ENCODE data around the gene RABGAP1L. TPM values are rescaled to one million over a fixed set of nuclear protein-coding genes. Genes with fewer than 3 reads are reported as not detected.

RABGAP1L gene
- total RNA-seq, 1 donor from 2014 or later: 30.2 TPM

GRCh38 chr1:174825127-174825526 is 665.8 kb downstream of the RABGAP1L start:
- Mint-ChIP-seq H3K36me3 (ENCODE audit: low read depth, unreplicated experiment) (no peaks in the 10 kb centered on the region), H3K4me3 (ENCODE audit: unreplicated experiment) (no peak overlapping the region), H3K9me3 (ENCODE audit: unreplicated experiment) (no peaks in the 10 kb centered on the region), H3K27ac (ENCODE audit: unreplicated experiment) (no peak overlapping the region), H3K27me3 (ENCODE audit: unreplicated experiment) (no peaks in the 10 kb centered on the region), H3K4me1 (ENCODE audit: unreplicated experiment) (no peaks in the 10 kb centered on the region)
- DNase-seq (ENCODE audit: low spot score): no peak
- TF ChIP-seq CTCF (IDR thresholded peaks at IDR 0.05; ENCODE audit: unreplicated experiment): no peak

GRCh38 chr1:174825806-174826205 is 666.5 kb downstream of the RABGAP1L start:
- Mint-ChIP-seq H3K27ac (ENCODE audit: unreplicated experiment) (no peak overlapping the region), H3K27me3 (ENCODE audit: unreplicated experiment) (no peaks in the 10 kb centered on the region), H3K9me3 (ENCODE audit: unreplicated experiment) (no peaks in the 10 kb centered on the region), H3K4me1 (ENCODE audit: unreplicated experiment) (no peaks in the 10 kb centered on the region), H3K4me3 (ENCODE audit: unreplicated experiment) (no peak overlapping the region), H3K36me3 (ENCODE audit: low read depth, unreplicated experiment) (no peaks in the 10 kb centered on the region)
- no peak for TF ChIP-seq CTCF (IDR thresholded peaks at IDR 0.05; ENCODE audit: unreplicated experiment)
- no peak for DNase-seq (ENCODE audit: low spot score)

- Mint-ChIP-seq H3K4me1 (ENCODE audit: unreplicated experiment) (no peaks in the 10 kb centered on the region), H3K9me3 (ENCODE audit: unreplicated experiment) (no peaks in the 10 kb centered on the region), H3K27ac (ENCODE audit: unreplicated experiment) (no peak overlapping the region), H3K27me3 (ENCODE audit: unreplicated experiment) (no peaks in the 10 kb centered on the region), H3K4me3 (ENCODE audit: unreplicated experiment) (no peak overlapping the region), H3K36me3 (ENCODE audit: low read depth, unreplicated experiment) (no peaks in the 10 kb centered on the region)
- TF ChIP-seq CTCF (IDR thresholded peaks at IDR 0.05; ENCODE audit: unreplicated experiment): no peak
- no peak for DNase-seq (ENCODE audit: low spot score)
Measured at GRCh38 chr1:174828264-174828663, 668.9 kb downstream of the RABGAP1L start.

GRCh38 chr1:174829990-174830389 is 670.7 kb downstream of the RABGAP1L start:
- TF ChIP-seq CTCF (IDR thresholded peaks at IDR 0.05; ENCODE audit: unreplicated experiment): no peak
- Mint-ChIP-seq H3K27ac (ENCODE audit: unreplicated experiment) (no peak overlapping the region), H3K9me3 (ENCODE audit: unreplicated experiment) (no peaks in the 10 kb centered on the region), H3K4me1 (ENCODE audit: unreplicated experiment) (no peaks in the 10 kb centered on the region), H3K27me3 (ENCODE audit: unreplicated experiment) (no peaks in the 10 kb centered on the region), H3K36me3 (ENCODE audit: low read depth, unreplicated experiment) (no peaks in the 10 kb centered on the region), H3K4me3 (ENCODE audit: unreplicated experiment) (no peak overlapping the region)
- no peak for DNase-seq (ENCODE audit: low spot score)

- H3K27me3 Mint-ChIP-seq (ENCODE audit: unreplicated experiment): no peaks in the 10 kb centered on the region
- TF ChIP-seq CTCF (IDR thresholded peaks at IDR 0.05; ENCODE audit: unreplicated experiment): no peak
Measured at GRCh38 chr1:174836543-174836942, 677.2 kb downstream of the RABGAP1L start.

More at GRCh38 chr1:174836543-174836942, 677.2 kb downstream of the RABGAP1L start:
- H3K27ac Mint-ChIP-seq (ENCODE audit: unreplicated experiment): no peak overlapping the region
- DNase-seq (ENCODE audit: low spot score): no peak
- no peaks in the 10 kb centered on the region for H3K36me3 Mint-ChIP-seq (ENCODE audit: low read depth, unreplicated experiment)
- no peak overlapping the region for H3K4me3 Mint-ChIP-seq (ENCODE audit: unreplicated experiment)
- H3K9me3 Mint-ChIP-seq (ENCODE audit: unreplicated experiment): no peaks in the 10 kb centered on the region
- H3K4me1 Mint-ChIP-seq (ENCODE audit: unreplicated experiment): no peaks in the 10 kb centered on the region

Data from endothelial cell (in vitro differentiated cells).